Measurements from ENCODE around the gene ZNF8. TPM values are rescaled to one million over a fixed set of nuclear protein-coding genes. Genes with fewer than 3 reads are reported as not detected.

ZNF8 gene
- total and polyA plus RNA-seq, 10 of the 15 experiments (the other 5 are each of a cell fraction or from before 2014, with no cell fraction given): 0.46 to 5.4 (median 2.6) TPM

- FAIRE-seq (no peak), DNase-seq (ENCODE audit: low read depth, low spot score) (no peak), ATAC-seq (no peak)
- BruUV-seq (replicated peaks): TSS peak; percentile 84
- TF ChIP-seq ZSCAN29 (IDR thresholded peaks at IDR 0.05) (no peak; the same call in 1 of the 2 replicates), SMARCA5 (IDR thresholded peaks at IDR 0.05) (peak; percentile 23; the same call in 1 of the 2 replicates), MEF2B (IDR thresholded peaks at IDR 0.05; ENCODE audit: partially characterized antibody, poor library complexity, severe bottlenecking) (peak; percentile 24), CBFB (IDR thresholded peaks at IDR 0.05; ENCODE audit: low read depth) (no peak), SPI1 (IDR thresholded peaks at IDR 0.05; ENCODE audit: borderline replicate concordance, insufficient read depth, low read depth, low read length) (no peak), ZBED1 (IDR thresholded peaks at IDR 0.05; ENCODE audit: borderline replicate concordance) (peak; percentile 10; the same call in 1 of the 2 replicates), RB1 (IDR thresholded peaks at IDR 0.05; ENCODE audit: borderline replicate concordance) (0 out of 2 replicates have a peak, but pooled peaks have one; percentile 82), YY1 (IDR thresholded peaks at IDR 0.05; ENCODE audit: low read depth, low read length) (0 out of 2 replicates have a peak, but pooled peaks have one; percentile 28), ZNF622 (IDR thresholded peaks at IDR 0.05) (no peak), CREB1 (IDR thresholded peaks at IDR 0.05; ENCODE audit: low read depth) (no peak)
- TF ChIP-seq, protein P1, sequence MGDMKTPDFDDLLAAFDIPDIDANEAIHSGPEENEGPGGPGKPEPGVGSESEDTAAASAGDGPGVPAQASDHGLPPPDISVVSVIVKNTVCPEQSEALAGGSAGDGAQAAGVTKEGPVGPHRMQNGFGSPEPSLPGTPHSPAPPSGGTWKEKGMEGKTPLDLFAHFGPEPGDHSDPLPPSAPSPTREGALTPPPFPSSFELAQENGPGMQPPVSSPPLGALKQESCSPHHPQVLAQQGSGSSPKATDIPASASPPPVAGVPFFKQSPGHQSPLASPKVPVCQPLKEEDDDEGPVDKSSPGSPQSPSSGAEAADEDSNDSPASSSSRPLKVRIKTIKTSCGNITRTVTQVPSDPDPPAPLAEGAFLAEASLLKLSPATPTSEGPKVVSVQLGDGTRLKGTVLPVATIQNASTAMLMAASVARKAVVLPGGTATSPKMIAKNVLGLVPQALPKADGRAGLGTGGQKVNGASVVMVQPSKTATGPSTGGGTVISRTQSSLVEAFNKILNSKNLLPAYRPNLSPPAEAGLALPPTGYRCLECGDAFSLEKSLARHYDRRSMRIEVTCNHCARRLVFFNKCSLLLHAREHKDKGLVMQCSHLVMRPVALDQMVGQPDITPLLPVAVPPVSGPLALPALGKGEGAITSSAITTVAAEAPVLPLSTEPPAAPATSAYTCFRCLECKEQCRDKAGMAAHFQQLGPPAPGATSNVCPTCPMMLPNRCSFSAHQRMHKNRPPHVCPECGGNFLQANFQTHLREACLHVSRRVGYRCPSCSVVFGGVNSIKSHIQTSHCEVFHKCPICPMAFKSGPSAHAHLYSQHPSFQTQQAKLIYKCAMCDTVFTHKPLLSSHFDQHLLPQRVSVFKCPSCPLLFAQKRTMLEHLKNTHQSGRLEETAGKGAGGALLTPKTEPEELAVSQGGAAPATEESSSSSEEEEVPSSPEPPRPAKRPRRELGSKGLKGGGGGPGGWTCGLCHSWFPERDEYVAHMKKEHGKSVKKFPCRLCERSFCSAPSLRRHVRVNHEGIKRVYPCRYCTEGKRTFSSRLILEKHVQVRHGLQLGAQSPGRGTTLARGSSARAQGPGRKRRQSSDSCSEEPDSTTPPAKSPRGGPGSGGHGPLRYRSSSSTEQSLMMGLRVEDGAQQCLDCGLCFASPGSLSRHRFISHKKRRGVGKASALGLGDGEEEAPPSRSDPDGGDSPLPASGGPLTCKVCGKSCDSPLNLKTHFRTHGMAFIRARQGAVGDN (IDR thresholded peaks at IDR 0.05): 0 out of 2 replicates have a peak, but pooled peaks have one; percentile 11
- Histone ChIP-seq H4K20me1 (ENCODE audit: control insufficient read depth, insufficient read depth) (no peaks in the 10 kb centered on the region), H3K9ac (ENCODE audit: control insufficient read depth, insufficient read depth, low read length) (peak overlapping the region; percentile 55), H3K27me3 (replicated peaks in 1 of 2; ENCODE audit: control insufficient read depth in 2 of 2, insufficient read depth in 2 of 2, low read length in 1 of 2) (no peaks in the 10 kb centered on the region), H3K4me1 (ENCODE audit: control insufficient read depth, insufficient read depth, low read length) (no peaks in the 10 kb centered on the region; the same call in 1 of the 2 replicates), H3K4me2 (ENCODE audit: control insufficient read depth, insufficient read depth) (peak overlapping the region; percentile 76), H3K36me3 (ENCODE audit: control insufficient read depth in 2 of 2, insufficient read depth in 2 of 2, low read length in 1 of 2) (no peaks in the 10 kb centered on the region), H2AFZ (ENCODE audit: control insufficient read depth, low read depth, low read length) (peak overlapping the region; percentile 60), H3K9me3 (replicated peaks; ENCODE audit: control insufficient read depth, insufficient read depth, low read length) (peaks cover 4% of the 10 kb centered on the region), H3K79me2 (ENCODE audit: control insufficient read depth, insufficient read depth, low read length) (peaks cover 18% of the 10 kb centered on the region), H3K27ac (ENCODE audit: control insufficient read depth, insufficient read depth) (peak overlapping the region; percentile 67), H3K4me3 (peak overlapping the region; percentile 83)
- SMC1A ChIA-PET (ENCODE audit: uncharacterized antibody, unreplicated experiment): interaction anchor here (0.6 to 1.0 kb wide), 2 partner anchors 23 to 71 kb away, joined by 3 to 4 read pairs; no protein-coding TSS in a partner anchor
- CTCF ChIA-PET: no interaction called here
- RAD21 ChIA-PET (ENCODE audit: unreplicated experiment): interaction anchor here (0.9 kb wide), 1 partner anchor 162 kb away, joined by 3 read pairs; the partner anchor contains the start of gene ZNF132
- WGBS (ENCODE audit: insufficient coverage, insufficient replicate concordance, low lambda C conversion rate, missing lambda C conversion rate): 50% methylated on average over 24 of the region's 25 CpGs
- intact Hi-C loops (cut with micrococcal nuclease; ENCODE audit: unreplicated experiment): loop anchor here (2.0 kb wide), 1 partner anchor 531 kb away; the partner anchor contains the start of gene ZNF776
- in situ Hi-C loops (cut with MboI): loop anchor here (10.0 kb wide), 1 partner anchor 1863 kb away; no protein-coding TSS in a partner anchor
- POLR2A ChIA-PET: interaction anchor here (0.6 to 1.1 kb wide), 6 partner anchors 9 to 241 kb away, joined by 3 to 5 read pairs (median 3); partner anchors contain the start of gene ZBTB45
Measured at GRCh38 chr19:58277748-58278540, 811 bp upstream of the ZNF8 start.

Data from GM12878 (cell line).